WERI-Rb-1 (cell line): Measurements from ENCODE around the gene CDK6.

ENCODE experiments used
- DNase-seq: peaks from one replicate; pipeline ENCODE4 v3.0.0-alpha.2; 2020
- H3K27ac ChIP-seq: fragments of 250-450 bp; sonication (Bioruptor Pico); 2 replicates; pipeline ENCODE4 v1.5.1; 2020; ENCODE audit warnings: mild to moderate bottlenecking, moderate library complexity
- H3K27me3 ChIP-seq: fragments of 250-450 bp; sonication (Bioruptor Pico); 2 replicates; pipeline ENCODE4 v1.5.1; 2021; ENCODE audit warnings: mild to moderate bottlenecking, low read depth, moderate library complexity; ENCODE audit not compliant: insufficient read depth, severe bottlenecking
- H3K36me3 ChIP-seq: fragments of 250-450 bp; sonication (Bioruptor Pico); 2 replicates; pipeline ENCODE4 v1.5.1; 2020; ENCODE audit warnings: mild to moderate bottlenecking, moderate library complexity
- H3K4me3 ChIP-seq: 2 replicates; pipeline ENCODE4 v1.5.1; 2011; ENCODE audit warnings: low read depth, mild to moderate bottlenecking, control low read depth, low read length
- H3K9me3 ChIP-seq: fragments of 250-450 bp; sonication (Bioruptor Pico); 2 replicates; pipeline ENCODE4 v1.5.1; 2021; ENCODE audit warnings: mild to moderate bottlenecking, moderate library complexity; ENCODE audit not compliant: severe bottlenecking
- CTCF ChIP-seq: IDR thresholded peaks from 2 replicates; pipeline ENCODE4 v1.5.1; 2011; ENCODE audit warnings: low read depth, mild to moderate bottlenecking, control low read depth, inconsistent platforms, low read length

CDK6 gene

GRCh38 chr7:92837000-92837749 is 802 bp upstream of the CDK6 start:
- TF ChIP-seq CTCF: no peak
- peaks cover 20% of the 10 kb centered on the region for H3K27me3 ChIP-seq
- peak overlapping the region; percentile 96 for H3K4me3 ChIP-seq
- H3K27ac ChIP-seq: no peak overlapping the region
- no peaks in the 10 kb centered on the region; the same call in 1 of the 2 replicates for H3K36me3 ChIP-seq
- DNase-seq: no peak
- no peaks in the 10 kb centered on the region for H3K9me3 ChIP-seq

GRCh38 chr7:92835851-92836488 is 403 bp downstream of the CDK6 start:
- H3K9me3 ChIP-seq: no peaks in the 10 kb centered on the region
- H3K27ac ChIP-seq: no peak overlapping the region
- H3K27me3 ChIP-seq: peaks cover 20% of the 10 kb centered on the region
- DNase-seq: no peak
- peak overlapping the region; percentile 96 for H3K4me3 ChIP-seq
- TF ChIP-seq CTCF: no peak
- H3K36me3 ChIP-seq: no peaks in the 10 kb centered on the region; the same call in 1 of the 2 replicates

- Histone ChIP-seq H3K36me3 (no peaks in the 10 kb centered on the region; the same call in 1 of the 2 replicates), H3K9me3 (no peaks in the 10 kb centered on the region), H3K4me3 (peak overlapping the region; percentile 96), H3K27ac (no peak overlapping the region), H3K27me3 (peaks cover 20% of the 10 kb centered on the region)
- TF ChIP-seq CTCF: no peak
- peak; percentile 40 for DNase-seq
These were observed 1.0 kb downstream of the CDK6 start for GRCh38 chr7:92835261-92835850.

- TF ChIP-seq CTCF: no peak
- H3K27me3 ChIP-seq: peaks cover 20% of the 10 kb centered on the region
- H3K9me3 ChIP-seq: no peaks in the 10 kb centered on the region
- H3K4me3 ChIP-seq: peak overlapping the region; percentile 96
- no peak overlapping the region for H3K27ac ChIP-seq
- peak; percentile 20 for DNase-seq
- H3K36me3 ChIP-seq: no peaks in the 10 kb centered on the region; the same call in 1 of the 2 replicates
These were observed 1.7 kb downstream of the CDK6 start for GRCh38 chr7:92834507-92835260.

- peak overlapping the region; percentile 96 for H3K4me3 ChIP-seq
- no peaks in the 10 kb centered on the region; the same call in 1 of the 2 replicates for H3K36me3 ChIP-seq
- H3K9me3 ChIP-seq: no peaks in the 10 kb centered on the region
- peaks cover 20% of the 10 kb centered on the region for H3K27me3 ChIP-seq
- peak; percentile 72 for DNase-seq
- peak overlapping the region; percentile 77 for H3K27ac ChIP-seq
- 0 out of 2 replicates have a peak, but pooled peaks have one; percentile 17 for TF ChIP-seq CTCF
These were observed 2.4 kb downstream of the CDK6 start for GRCh38 chr7:92833766-92834506.
